Esophagus squamous epithelium (tissue), 5 donors: ENCODE measurements around the gene NIP7. TPM values are rescaled to one million over a fixed set of nuclear protein-coding genes. Genes with fewer than 3 reads are reported as not detected.

Source experiments
- DNase-seq: peaks from one replicate; lab custom pipeline; 2025; lab: John Stamatoyannopoulos, UW
- H3K27ac ChIP-seq, 4 donors: fragments of 200-600 bp; sonication (generic); one replicate each; pipeline ENCODE4 v1.5.1; 2016 to 2019; ENCODE audit warnings: mild to moderate bottlenecking in 1 of 4
- H3K27me3 ChIP-seq, 4 donors: fragments of 200-600 bp; sonication (generic); 1 replicate in 3 of 4; 2 replicates in 1 of 4; pipeline versions ENCODE4 v1.5.1 to v1.6.0; 2017 to 2021; ENCODE audit warnings: antibody characterized with exemption in 1 of 4
- H3K36me3 ChIP-seq, 3 donors: fragments of 200-600 bp; sonication (generic); one replicate each; pipeline ENCODE4 v1.5.1; 2016 to 2019
- H3K4me1 ChIP-seq, 3 donors: fragments of 200-600 bp; sonication (generic); one replicate each; pipeline ENCODE4 v1.5.1; 2017 to 2019
- H3K4me3 ChIP-seq, 4 donors: fragments of 200-600 bp; sonication (generic); 1 replicate in 3 of 4; 2 replicates in 1 of 4; pipeline ENCODE4 v1.5.1; 2016 to 2019; ENCODE audit warnings: mild to moderate bottlenecking in 2 of 4, moderate library complexity in 1 of 4
- H3K9me3 ChIP-seq, 3 donors: fragments of 200-600 bp; sonication (generic); one replicate each; pipeline ENCODE4 v1.5.1; 2016 to 2019
- CTCF ChIP-seq, 6 experiments: fragments of 450-650 bp in 4 of 6; fragments of 200-600 bp in 2 of 6; sonication (generic) in 2 of 6; IDR thresholded peaks; one replicate each; pipeline ENCODE4 v1.5.1; 2016 to 2019; ENCODE audit warnings: antibody characterized with exemption in 6 of 6, mild to moderate bottlenecking in 4 of 6, moderate library complexity in 4 of 6
- POLR2A ChIP-seq, 4 donors: fragments of 450-650 bp; IDR thresholded peaks; one replicate each; pipeline ENCODE4 v1.6.1; 2017; ENCODE audit warnings: antibody characterized with exemption in 4 of 4, mild to moderate bottlenecking in 4 of 4, moderate library complexity in 3 of 4
- WGBS, 2 donors: methylation state at CpG; one replicate each; pipeline ENCODE4 v1.1.5; 2018; 5-methylcytosine and 5-hydroxymethylcytosine counted together
- intact Hi-C: fragments of 100-400 bp; cut with DNase I; formaldehyde crosslinking; loops from one replicate; pipeline ENCODE4 v1.15.0; 2022
- total RNA-seq, 4 donors: library from RNA; depleted of rRNA; stranded (reverse); fragments of >200 nt; gene quantifications; one replicate each; pipeline ENCODE4 v1.1.0, GENCODE V29; 2016
- donor health status: DM: yes; HTN: yes; CAD: no.

Gene NIP7
- total RNA-seq, 4 donors from 2014 or later = 14.1 to 29.6 (median 25.5) TPM

- peaks cover 71 to 99% (median 72%) of the 10 kb centered on the region in 3 donors for H3K36me3 ChIP-seq
- intact Hi-C loops = no loop called here
- peaks cover 0 to 22% (median 5%) of the 10 kb centered on the region in 3 donors for H3K4me1 ChIP-seq
- H3K4me3 ChIP-seq = no peak overlapping the region
- 87 to 93% methylated on average over 9 to 18 of the region's 30 CpGs for WGBS, 2 donors
- H3K9me3 ChIP-seq = no peaks in the 10 kb centered on the region
- no peak for DNase-seq
- TF ChIP-seq POLR2A (IDR thresholded peaks at IDR 0.05) = no peak
- no peaks in the 10 kb centered on the region for H3K27me3 ChIP-seq
- no peak overlapping the region for H3K27ac ChIP-seq
Measured at GRCh38 chr16:69318177-69318910, 21.2 kb upstream of the NIP7 start.

DNA sequence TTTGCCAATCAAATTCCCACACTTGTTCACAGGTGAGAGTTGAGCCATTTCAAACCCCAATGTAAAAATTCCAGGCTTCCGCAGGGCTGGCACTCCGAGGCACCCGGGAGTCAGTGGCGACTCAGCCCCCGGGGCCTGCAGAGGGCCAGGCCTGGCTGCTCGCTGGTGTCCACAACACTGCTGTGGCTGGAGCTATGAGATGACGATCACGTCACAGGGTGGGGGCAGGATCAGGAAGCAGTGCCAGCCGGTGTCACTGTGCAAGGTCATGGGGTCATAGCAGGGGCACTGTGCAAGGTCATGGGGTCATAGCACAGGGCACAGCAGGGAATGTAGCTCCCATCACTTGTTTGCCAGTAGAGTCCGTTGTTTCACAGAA, 20.7 kb upstream of the NIP7 start:
- Histone ChIP-seq H3K9me3 (no peaks in the 10 kb centered on the region), H3K36me3 (peaks cover 72 to 100% (median 75%) of the 10 kb centered on the region in 3 donors), H3K27me3 (no peaks in the 10 kb centered on the region), H3K27ac (no peak overlapping the region), H3K4me1 (peaks cover 0 to 18% (median 5%) of the 10 kb centered on the region in 3 donors), H3K4me3 (no peak overlapping the region)
- no peak for TF ChIP-seq CTCF (IDR thresholded peaks at IDR 0.05)
- TF ChIP-seq POLR2A (IDR thresholded peaks at IDR 0.05) = no peak
- WGBS, 2 donors = 67 to 79% methylated on average over 2 to 7 of the region's 10 CpGs
- DNase-seq = no peak
- intact Hi-C loops = no loop called here

DNA sequence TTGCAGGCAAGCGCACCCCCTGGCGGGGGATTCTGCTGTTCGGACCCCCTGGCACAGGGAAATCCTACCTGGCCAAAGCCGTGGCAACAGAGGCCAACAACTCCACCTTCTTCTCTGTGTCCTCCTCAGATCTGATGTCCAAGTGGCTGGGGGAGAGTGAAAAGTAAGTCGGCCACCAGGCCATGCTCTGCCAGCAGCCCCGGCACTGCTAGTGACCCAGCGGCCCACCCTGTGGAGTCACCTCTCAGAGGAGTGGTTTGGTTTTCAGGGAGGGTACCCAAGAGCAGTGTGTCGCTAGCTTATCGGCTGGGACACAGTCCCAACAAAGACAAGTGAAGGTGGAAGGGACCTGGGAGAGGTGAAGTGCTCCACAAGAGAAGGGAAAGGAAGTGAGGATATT, 20.2 kb upstream of the NIP7 start:
- Histone ChIP-seq H3K4me3 (no peak overlapping the region), H3K27me3 (no peaks in the 10 kb centered on the region), H3K36me3 (peaks cover 71 to 100% (median 80%) of the 10 kb centered on the region in 3 donors), H3K4me1 (peaks cover 0 to 18% (median 8%) of the 10 kb centered on the region in 3 donors), H3K9me3 (no peaks in the 10 kb centered on the region), H3K27ac (no peak overlapping the region)
- TF ChIP-seq CTCF (IDR thresholded peaks at IDR 0.05) (no peak), POLR2A (IDR thresholded peaks at IDR 0.05) (no peak)
- DNase-seq = no peak
- intact Hi-C loops = no loop called here
- WGBS, 2 donors = 90% methylated on average over 5 of the region's 9 CpGs; no CpG with 5 or more reads in 1 of the 2 donors

- peaks cover 0 to 19% (median 8%) of the 10 kb centered on the region in 3 donors for H3K4me1 ChIP-seq
- peaks cover 65 to 100% (median 82%) of the 10 kb centered on the region in 3 donors for H3K36me3 ChIP-seq
- no peak for TF ChIP-seq CTCF (IDR thresholded peaks at IDR 0.05)
- no peak for TF ChIP-seq POLR2A (IDR thresholded peaks at IDR 0.05)
- no peaks in the 10 kb centered on the region for H3K9me3 ChIP-seq
- 84 to 89% methylated on average over 7 to 18 of the region's 30 CpGs for WGBS, 2 donors
- no peak overlapping the region for H3K27ac ChIP-seq
- intact Hi-C loops = no loop called here
- DNase-seq = no peak
- no peaks in the 10 kb centered on the region for H3K27me3 ChIP-seq
- no peak overlapping the region for H3K4me3 ChIP-seq
Measured at GRCh38 chr16:69319826-69320739, 19.5 kb upstream of the NIP7 start.

DNA sequence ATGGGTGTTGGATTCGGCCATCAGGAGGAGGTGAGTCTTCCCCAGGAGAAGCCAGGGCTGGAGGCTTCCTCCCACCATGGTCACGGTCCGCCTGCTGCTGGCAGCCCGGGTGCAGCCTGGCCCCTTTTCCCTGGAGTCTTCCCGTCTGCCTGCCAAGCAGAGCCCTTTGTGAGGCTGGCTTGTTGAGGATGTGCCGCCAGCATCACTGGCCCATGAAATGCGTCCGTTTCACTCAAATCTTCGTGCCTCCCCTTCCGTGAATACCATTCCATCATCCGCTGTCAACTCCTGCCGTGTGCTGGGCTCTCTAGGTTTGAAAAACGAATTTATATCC, 18.9 kb upstream of the NIP7 start:
- H3K27ac ChIP-seq = no peak overlapping the region
- DNase-seq = no peak
- no peak for TF ChIP-seq POLR2A (IDR thresholded peaks at IDR 0.05)
- no peak for TF ChIP-seq CTCF (IDR thresholded peaks at IDR 0.05)
- intact Hi-C loops = no loop called here
- peaks cover 60 to 100% (median 82%) of the 10 kb centered on the region in 3 donors for H3K36me3 ChIP-seq
- H3K9me3 ChIP-seq = no peaks in the 10 kb centered on the region
- WGBS, 2 donors = 87% methylated on average over 12 to 13 of the region's 13 CpGs
- peaks cover 0 to 19% (median 3%) of the 10 kb centered on the region in 3 donors for H3K4me1 ChIP-seq
- no peaks in the 10 kb centered on the region for H3K27me3 ChIP-seq
- no peak overlapping the region for H3K4me3 ChIP-seq
